ENCODE data around the gene ZNF302.
"Not testable (repeated sequence)": the region's sequence is repeated elsewhere in the genome, so short reads cannot be mapped to it uniquely, and the experiment has no call there.

Gene ZNF302

GRCh38 chr19:34677386-34678084 is at the start of gene ZNF302:
Gene ZNF302, plus strand, starts transcription at chr19:34677678. Its CDS starts 1,127 bp downstream, at chr19:34678805.
- DNase-seq, result peak; percentile 83 to 91 (median 88)

DNA sequence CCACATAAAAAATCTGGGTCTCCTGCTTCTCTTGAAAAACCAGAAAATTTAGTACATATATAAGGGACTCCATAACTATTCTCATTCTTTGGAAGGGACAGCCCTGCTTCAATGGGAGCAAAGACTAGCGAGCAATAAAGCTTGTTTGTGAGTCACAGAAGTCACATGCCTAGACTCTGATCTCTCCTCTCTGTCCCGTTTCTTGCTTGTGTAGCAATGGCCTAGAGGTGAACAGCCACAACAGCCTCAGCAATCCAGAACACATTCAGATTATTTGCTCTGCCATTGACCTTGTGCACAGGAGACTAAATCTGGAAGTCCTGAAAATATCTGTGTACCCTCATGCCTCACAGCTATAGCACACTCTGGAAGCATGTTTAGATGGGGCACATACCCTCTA is 43.7 kb upstream of the ZNF302 start:
- no peak for DNase-seq

GRCh38 chr19:34639491-34640085 is 37.9 kb upstream of the ZNF302 start:
- peak; percentile 7 to 60 (median 43) for DNase-seq

DNA sequence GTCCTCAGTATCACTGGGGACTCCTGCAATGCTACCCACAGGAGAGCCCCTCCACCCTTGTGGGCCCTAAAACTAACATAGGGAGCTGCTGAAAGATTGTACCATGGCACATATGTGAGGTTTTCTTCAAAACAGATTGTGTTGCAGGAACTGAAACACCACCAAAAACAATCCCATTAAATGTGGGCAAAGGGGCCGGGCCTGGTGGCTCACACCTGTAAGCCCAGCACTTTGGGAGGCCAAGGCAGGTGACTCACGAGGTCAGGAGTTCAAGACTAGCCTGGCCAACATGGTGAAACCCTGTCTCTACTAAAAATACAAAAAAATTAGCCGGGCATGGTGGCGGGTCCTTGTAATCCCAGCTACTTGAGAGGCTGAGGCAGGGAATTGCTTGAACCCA is 35.2 kb upstream of the ZNF302 start:
- no peak for DNase-seq

GRCh38 chr19:34644991-34645461 is 32.5 kb upstream of the ZNF302 start:
- no peak for DNase-seq

DNA sequence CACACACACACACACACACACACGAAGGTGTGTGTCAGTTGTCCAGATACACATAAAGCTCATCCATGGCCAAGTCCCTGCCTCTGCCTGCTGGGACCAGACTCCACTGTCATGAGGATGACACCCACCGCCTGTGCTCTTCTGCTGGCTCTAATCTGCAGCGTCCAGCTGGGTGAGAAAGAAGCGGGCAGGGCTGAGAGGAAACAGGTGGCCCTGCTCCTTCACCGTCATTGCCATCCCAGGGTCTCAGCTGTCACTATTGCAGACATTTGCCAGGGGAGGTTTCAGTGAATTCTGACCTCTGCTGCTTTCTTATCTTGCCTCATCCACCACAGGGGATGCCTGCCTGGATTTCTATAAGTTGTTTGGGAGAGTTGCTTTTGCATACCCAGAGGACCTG is 31.9 kb upstream of the ZNF302 start:
- no peak for DNase-seq

- no peak for DNase-seq
Measured at GRCh38 chr19:34649886-34650543, 27.5 kb upstream of the ZNF302 start.

DNA sequence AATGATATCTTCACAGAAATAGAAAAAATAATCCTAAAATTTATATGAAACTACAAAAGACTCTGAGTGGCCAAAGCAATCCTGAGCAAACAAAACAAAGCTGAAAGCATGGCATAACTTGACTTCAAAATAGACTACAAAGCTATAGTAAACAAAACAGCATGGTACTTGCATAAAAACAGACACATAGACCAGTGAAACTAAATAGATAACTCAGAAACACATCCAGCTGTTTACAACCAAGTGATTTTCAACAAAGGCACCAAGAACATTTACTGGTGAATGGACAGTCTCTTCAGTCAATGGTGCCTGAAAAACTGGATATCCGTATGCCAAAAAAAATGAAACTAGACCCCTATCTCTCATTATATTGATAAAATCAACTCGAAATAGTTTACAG is 25.7 kb upstream of the ZNF302 start:
- DNase-seq, result no peak

DNA sequence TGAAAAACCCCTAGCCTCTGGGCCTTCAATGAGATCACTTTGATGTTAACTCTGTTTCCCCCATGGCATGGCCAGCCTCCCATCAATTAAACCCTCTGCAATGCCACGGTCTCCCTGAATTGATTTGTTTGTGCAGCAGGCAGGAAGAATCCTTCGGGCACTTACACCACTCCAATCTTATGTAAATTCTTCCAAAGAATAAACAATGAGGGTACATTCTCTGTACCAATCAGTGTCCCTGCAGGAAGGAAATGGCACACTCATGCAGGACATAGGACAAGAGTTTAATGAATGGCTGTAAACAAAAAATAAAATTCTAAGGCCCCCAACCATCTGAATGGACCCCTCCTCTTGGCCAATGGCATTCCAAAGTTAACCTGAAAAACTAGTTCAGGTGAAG is 22.7 kb upstream of the ZNF302 start:
- DNase-seq, result no peak

GRCh38 chr19:34655651-34656050 is 21.8 kb upstream of the ZNF302 start:
- no peak for DNase-seq

DNA sequence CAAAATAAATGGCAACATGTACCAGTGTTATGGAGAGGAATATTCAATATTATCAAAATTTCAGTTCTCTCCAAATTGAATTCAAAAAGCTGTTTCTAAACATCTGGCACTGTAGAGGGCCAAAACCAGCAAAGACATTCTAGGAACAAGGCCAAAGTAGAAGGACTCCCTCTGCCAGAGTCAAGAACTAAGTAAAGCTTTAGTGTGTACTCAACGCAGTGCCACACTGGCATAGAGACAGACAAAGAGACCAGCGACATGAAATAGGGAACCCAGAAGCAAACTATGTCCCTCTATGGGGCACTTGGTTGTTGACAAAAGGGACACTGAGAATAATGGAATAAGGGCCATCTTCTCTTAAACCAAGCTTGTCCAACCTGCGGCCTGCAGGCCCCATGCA is 16.1 kb upstream of the ZNF302 start:
- DNase-seq, result no peak

DNA sequence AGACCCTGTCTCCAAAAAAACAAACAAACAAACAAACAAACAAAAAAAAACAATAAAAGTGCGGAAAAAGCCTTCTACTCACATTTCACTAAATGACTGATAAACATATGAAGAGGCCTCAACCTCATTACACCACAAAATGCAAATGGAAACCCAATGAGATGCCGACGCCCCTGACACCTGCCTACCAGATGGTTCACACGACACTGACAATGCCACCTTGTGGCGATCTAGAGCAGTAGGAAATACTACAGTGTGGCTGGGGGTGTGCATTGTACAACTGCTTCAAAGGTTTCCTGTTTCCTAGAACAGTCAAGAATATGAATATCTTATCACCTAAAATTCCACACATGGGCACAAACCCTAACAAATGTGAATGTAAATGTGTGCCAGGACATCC is 14.6 kb upstream of the ZNF302 start:
- DNase-seq, result peak in 1 of 4 experiments; percentile 16

DNA sequence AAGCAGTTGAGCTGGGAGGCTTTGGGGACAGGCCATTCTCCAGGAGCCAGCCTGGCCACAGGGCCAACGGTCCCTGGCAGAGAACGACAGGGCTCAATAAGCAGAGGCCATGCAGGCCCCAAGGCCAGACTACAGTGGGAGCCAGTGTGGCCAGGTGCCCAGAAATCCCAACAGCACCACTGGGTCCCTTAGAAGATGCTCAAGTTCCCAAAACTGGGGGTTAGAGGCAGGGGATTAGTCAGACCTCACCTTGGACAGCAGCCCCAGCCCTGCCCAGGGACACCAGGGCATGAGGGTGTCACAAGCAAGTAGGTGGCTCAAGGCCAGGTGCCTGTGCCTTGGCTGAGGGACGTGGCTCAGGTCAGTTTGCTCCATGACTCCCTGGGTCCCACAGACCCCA is 13.3 kb upstream of the ZNF302 start:
- DNase-seq, result no peak

DNA sequence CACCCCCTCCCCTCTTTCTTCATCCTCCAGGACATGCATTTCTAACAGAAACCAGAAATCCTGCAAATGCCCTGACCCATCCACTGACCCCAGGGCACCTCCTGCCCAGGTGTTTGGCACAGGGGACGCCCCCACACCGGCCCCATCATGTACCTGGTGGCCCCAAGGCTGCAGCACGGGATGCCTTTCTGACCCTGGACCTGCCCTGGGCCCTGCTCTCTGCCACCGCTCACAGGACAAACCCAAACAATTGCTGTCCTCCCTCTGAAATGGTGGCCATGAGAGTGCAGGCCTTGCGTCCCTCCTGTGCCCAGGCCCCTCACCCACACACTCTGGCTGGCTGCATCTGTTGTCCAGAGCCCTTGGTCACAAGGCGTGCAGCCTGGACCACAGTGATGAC is 12.6 kb upstream of the ZNF302 start:
- no peak for DNase-seq

- not testable (repeated sequence) for DNase-seq
Measured at GRCh38 chr19:34665275-34665674, 12.2 kb upstream of the ZNF302 start.

GRCh38 chr19:34666200-34666957 is 11.1 kb upstream of the ZNF302 start:
- no peak for DNase-seq

- no peak for DNase-seq
Measured at GRCh38 chr19:34666958-34667265, 10.6 kb upstream of the ZNF302 start.

DNA sequence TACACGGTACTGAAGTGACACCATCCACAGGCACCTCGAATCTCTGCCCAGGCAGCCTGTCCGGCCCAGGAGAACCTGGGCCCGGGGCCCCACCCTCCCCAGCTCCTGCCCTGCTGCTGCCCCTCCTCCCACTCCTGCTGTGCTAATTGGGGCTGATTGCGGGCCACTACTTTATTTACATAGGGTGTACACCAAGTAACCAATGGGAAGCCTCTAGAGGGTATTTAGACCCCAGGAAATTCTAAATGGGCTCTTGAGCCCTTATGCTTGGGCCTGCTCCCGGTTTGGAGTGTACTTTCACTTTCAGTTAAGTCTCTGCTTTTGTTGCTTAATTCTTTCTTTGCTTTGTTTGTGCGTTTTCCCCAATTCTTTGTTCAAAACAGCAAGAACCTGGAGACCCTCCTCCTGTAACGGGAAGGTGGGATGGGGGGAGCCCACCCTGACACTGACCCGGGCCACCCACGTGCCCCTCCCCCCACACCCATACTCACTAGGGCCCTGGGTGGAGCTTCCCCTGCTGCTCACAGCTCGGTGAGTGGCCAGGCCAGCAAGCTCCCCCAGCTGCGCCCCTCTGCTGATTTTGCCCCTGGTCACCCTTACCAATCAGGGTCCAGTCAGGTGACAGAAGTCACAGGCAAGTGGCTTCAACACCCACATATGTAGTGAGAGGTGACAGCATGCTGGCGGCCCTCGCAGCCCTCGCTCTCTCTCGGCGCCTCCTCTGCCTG is 10.0 kb upstream of the ZNF302 start:
- DNase-seq, result no peak

GRCh38 chr19:34668077-34668689 is 9.3 kb upstream of the ZNF302 start:
- DNase-seq, result not testable (repeated sequence)

DNA sequence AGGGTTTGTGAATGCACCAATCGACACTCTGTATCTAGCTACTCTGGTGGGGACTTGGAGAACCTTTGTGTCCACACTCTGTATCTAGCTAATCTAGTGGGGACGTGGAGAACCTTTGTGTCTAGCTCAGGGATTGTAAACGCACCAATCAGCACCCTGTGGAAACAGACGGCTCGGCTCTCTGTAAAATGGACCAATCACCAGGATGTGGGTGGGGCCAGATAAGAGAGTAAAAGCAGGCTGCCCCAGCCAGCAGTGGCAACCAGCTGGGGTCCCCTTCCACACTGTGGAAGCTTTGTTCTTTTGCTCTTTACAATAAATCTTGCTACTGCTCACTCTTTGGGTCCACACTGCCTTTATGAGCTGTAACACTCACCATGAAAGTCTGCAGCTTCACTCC is 8.8 kb upstream of the ZNF302 start:
- DNase-seq, result not testable (repeated sequence)

DNA sequence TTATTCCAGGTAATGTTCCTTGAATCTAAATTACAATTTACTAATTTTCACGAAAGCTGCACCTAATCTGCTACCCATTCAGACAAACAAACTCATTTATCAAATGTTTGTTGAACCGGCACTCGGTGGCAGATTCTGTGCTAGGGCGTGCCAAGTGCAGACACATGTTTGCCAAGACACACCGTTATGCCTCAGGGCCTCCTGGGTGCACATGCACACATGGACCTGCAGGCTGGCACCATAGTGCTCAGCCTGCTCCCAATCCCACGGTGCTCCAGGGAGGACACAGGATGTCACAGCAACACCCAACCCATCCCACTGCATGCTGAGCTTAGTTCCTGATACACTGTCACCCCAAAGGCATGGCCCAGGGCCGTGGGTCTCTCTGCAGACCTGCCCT is 8.2 kb upstream of the ZNF302 start:
- DNase-seq, result no peak

DNA sequence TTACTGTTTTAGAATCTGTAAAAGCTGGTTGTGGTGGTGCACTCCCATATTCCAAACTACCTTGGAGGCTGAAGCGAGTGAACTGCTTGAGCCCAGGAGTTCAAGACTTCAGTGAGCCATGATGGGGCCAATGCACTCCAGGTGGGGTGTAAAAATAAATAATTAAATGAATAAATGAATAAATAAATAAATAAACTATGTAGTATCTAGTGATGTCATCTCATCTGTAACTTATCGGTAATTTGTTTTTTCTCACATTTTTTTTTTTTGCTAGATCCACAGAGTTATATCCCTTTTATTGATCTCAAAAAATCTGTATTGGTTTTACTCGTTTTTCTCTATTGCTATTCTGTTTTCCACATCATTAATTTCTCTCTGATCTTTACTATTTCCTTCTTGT is 5.5 kb upstream of the ZNF302 start:
- DNase-seq, result no peak
